NCI-H2029 treated with DMSO at 0.1 percent for 48 hours (cell line): ENCODE data around the gene MAP6D1.
A peak's percentile ranks its signal among the peaks of the same experiment; 100 is the strongest.

Source experiments
- DNase-seq: peaks from one replicate; lab custom pipeline; 2025; lab: John Stamatoyannopoulos, UW

The MAP6D1 gene

GRCh38 chr3:183823963-183824362, 1.4 kb downstream of the MAP6D1 start:
- no peak for DNase-seq

- DNase-seq, result no peak
Observed at GRCh38 chr3:183822631-183823030, 2.7 kb downstream of the MAP6D1 start.

GRCh38 chr3:183819831-183820230, 5.5 kb downstream of the MAP6D1 start:
- no peak for DNase-seq

DNA sequence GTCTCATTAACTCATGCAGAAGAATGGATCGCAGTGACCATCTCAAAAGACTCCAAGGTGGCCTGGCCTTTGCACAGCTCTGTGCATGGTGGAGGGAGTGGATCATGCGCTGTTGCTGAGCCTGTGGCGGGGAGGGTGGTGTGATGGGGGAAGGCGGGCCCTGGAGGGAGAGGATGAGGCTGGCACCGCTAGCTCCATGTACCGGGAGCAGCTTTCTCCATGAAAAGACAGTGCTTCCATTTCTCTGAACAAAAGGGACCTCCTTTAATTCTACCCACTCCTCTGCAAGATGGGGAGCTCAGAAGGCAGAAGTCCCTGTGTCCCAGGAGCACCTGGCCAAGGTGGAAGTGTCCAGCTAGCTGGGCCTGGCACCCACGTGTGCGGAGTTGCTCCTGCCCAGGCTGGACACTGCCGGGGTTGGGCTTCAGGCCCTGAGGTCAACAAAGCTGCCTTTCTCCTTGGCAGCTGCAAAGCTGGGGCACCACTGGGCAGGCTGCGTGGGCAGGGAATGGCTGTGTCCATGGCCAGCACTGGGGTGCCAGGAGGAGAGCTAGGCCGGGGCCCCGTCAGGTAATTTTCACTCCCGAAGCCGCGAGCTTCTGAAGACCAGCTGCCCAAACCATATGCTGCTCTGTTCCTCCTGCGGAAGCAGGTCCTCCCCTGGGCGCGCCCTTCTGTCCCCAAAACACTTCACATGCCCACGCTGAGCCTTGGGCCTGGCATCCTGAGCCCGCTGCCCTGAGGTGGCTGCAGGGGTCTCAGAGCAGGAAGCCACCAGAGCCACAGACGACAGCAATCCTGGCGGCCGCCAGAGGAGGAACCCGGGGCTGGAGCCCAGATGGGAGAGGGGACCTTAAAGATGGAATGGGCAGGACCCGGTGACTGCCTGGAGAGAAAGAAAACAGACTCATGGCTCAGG, 6.4 kb downstream of the MAP6D1 start:
- DNase-seq, result no peak

GRCh38 chr3:183818041-183818620, 7.2 kb downstream of the MAP6D1 start:
- DNase-seq, result no peak

- no peak for DNase-seq
Observed at GRCh38 chr3:183817639-183818038, 7.7 kb downstream of the MAP6D1 start.

- DNase-seq, result no peak
Observed at GRCh38 chr3:183816681-183817510, 8.5 kb downstream of the MAP6D1 start.

GRCh38 chr3:183815951-183816475, 9.4 kb downstream of the MAP6D1 start:
- no peak for DNase-seq

GRCh38 chr3:183815563-183815940, 9.8 kb downstream of the MAP6D1 start:
- DNase-seq, result no peak

- DNase-seq, result no peak
Observed at GRCh38 chr3:183814240-183814639, 11.1 kb downstream of the MAP6D1 start.

DNA sequence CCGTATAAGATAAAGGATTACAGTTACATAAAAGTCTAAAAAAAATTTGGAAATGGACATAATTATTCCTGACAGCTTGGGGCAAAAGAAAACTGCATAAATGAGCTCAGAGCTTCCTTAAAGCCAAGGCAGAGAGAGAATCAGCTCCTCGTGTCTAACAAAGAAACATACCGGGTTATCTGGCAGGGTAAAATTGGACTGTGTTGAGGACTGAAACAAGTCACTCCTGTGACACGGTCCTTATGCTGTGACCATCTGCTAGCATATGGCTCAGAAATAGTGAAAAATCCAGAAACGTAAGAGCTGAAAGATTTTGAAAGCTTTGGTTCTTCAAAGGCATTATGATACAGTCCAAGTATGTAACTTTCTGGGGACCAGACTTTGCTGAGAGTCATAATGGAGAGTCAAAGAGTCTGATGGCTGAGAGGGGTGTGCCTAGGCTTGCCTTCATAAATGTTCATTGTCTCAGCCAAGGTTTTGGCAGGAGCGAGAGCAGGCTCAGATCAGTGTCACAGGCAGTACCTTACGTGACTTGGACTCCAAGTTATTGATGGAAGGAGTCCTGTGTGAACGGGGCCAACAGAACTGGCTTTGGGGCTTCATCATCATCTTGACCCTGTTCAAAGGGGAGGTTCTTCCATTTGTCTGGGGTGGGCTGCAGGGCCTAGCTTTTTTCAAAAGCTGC, 12.5 kb downstream of the MAP6D1 start:
- DNase-seq, result no peak

- DNase-seq, result no peak
Observed at GRCh38 chr3:183811638-183812037, 13.7 kb downstream of the MAP6D1 start.

- no peak for DNase-seq
Observed at GRCh38 chr3:183810643-183811594, 14.5 kb downstream of the MAP6D1 start.

- DNase-seq, result peak; percentile 60
Observed at GRCh38 chr3:183809270-183809669, 16.1 kb downstream of the MAP6D1 start.

GRCh38 chr3:183808355-183808754, 17.0 kb downstream of the MAP6D1 start:
- DNase-seq, result no peak

- no peak for DNase-seq
Observed at GRCh38 chr3:183807881-183808280, 17.5 kb downstream of the MAP6D1 start.

DNA sequence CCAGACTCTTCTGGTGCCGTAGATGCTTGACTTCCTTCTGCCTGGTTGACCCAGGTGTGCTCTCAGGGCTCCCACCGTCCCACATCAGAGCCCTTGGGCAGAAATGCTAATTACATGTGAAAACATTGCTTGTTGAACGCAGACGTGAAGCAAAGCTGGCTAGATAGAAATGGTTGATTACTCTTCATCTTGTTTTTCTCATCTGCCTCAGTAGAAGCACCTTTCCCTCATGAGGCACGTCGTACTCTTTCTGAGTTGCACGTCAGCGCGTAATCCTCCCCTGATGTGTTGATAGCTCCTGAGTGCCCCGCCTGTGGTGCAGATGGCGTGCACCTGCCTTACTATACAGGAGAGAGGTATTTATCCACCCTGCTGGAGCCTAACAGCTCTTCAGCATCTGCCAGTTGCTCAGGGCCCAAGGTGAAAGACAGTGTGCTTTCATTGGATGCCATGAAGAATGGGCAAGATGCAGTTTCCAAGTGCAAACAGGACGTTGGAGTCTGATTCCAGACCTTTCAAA, 18.1 kb downstream of the MAP6D1 start:
- DNase-seq, result no peak

DNA sequence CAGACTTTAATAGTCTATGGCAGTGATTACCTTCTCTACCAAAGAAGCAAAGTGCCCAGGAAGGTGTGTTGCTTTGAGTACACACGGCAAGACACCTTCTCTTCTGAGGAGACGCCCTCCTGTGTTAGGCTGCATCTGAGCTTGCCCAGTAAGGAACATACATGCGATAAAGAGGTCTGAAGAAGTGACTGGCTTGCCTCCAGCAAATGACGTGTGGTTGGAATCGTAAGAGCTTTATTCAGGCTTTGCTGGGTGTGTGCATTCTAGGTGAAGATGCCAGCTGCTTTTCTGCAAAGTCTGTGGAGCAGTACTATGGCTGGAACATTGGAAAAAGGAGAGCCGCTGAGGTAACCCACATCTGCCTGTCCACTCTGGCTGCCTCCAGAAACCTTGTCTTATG, 22.4 kb downstream of the MAP6D1 start:
- DNase-seq, result no peak

DNA sequence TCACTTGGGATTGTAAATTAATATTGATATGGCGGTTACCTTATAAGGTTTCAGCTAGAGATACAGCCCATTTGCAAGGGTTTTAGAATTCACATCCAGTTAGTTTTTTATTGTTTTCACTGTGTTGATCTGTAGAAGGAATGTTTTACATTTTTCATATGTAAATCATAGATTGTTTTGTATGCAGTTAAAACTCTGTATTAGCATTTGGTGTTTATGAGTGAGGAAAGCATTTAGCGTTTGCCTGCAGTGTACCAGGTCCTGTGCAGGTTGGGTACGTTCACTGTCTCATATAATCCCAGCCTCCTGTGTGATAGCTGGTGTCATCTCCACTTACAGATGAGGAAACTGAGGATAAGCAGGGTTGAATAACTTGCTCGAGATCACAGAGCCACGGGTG, 23.8 kb downstream of the MAP6D1 start:
- no peak for DNase-seq

GRCh38 chr3:183800243-183800863, 25.0 kb downstream of the MAP6D1 start:
- DNase-seq, result no peak
